K562 (cell line): ENCODE data around the gene PACSIN1. TPM values are rescaled to one million over a fixed set of nuclear protein-coding genes. Genes with fewer than 3 reads are reported as not detected.

Experiments used
- ARID4B ChIP-seq: sonication (generic); formaldehyde crosslinking; IDR thresholded peaks from 2 replicates; pipeline ENCODE4 v1.8.0; 2022; ENCODE audit warnings: mild to moderate bottlenecking, missing genetic modification reagents
- FOXA3 ChIP-seq, 2 experiments: fragments of 450-650 bp in 1 of 2; sonication (generic) in 1 of 2; formaldehyde crosslinking; IDR thresholded peaks in 1 of 2; conservative IDR thresholded peaks in 1 of 2; 2 replicates each; pipeline versions ENCODE4 v1.4.0 to v1.8.0; 2020 to 2022; ENCODE audit warnings: mild to moderate bottlenecking in 2 of 2, missing genetic modification reagents in 1 of 2
- HDAC1 ChIP-seq, 2 experiments: fragments of 450-650 bp; IDR thresholded peaks; 2 replicates each; pipeline ENCODE4 v1.6.1; 2016 to 2017; ENCODE audit warnings: inconsistent platforms in 1 of 2, mild to moderate bottlenecking in 1 of 2, moderate library complexity in 1 of 2
- JUND ChIP-seq, 2 experiments: IDR thresholded peaks; 2 replicates in 1 of 2; 3 replicates in 1 of 2; pipeline ENCODE4 v1.6.1; 2011; ENCODE audit warnings: borderline replicate concordance in 2 of 2, low read depth in 2 of 2, low read length in 2 of 2, improper control_type of control experiment in 1 of 2, missing biosample characterization in 1 of 2, missing genetic modification characterization in 1 of 2, missing genetic modification reagents in 1 of 2
- PCBP1 ChIP-seq: fragments of 200-400 bp; formaldehyde crosslinking; IDR thresholded peaks from 2 replicates; pipeline ENCODE4 v1.6.1; 2018; ENCODE audit warnings: mild to moderate bottlenecking, low read depth, low read length; ENCODE audit not compliant: poor library complexity, severe bottlenecking
- SNIP1 ChIP-seq: fragments of 450-650 bp; IDR thresholded peaks from 2 replicates; pipeline ENCODE4 v1.7.1; 2017; ENCODE audit warnings: low read depth, mild to moderate bottlenecking
- ZMIZ1 ChIP-seq, 2 experiments: fragments of 150-350 bp in 1 of 2; IDR thresholded peaks; 2 replicates each; pipeline ENCODE4 v1.6.1; 2012 to 2016; ENCODE audit warnings: low read depth in 2 of 2, low read length in 2 of 2, mild to moderate bottlenecking in 1 of 2, moderate library complexity in 1 of 2
- polyA plus RNA-seq, 8 experiments: library from polyadenylated mRNA; depleted of rRNA in 4 of 8; stranded (reverse) in 5 of 8; unstranded in 3 of 8; fragments of >200 nt; fragmentation: Nextera tagmentation in 2 of 8; fragmentation: Illumina TruSeq in 1 of 8; extraction: Ambion mirVana in 2 of 8; extraction: Trizol in 1 of 8; gene quantifications; 2 replicates each; pipeline versions ENCODE4 v1.2.1 to v1.2.3, GENCODE V29; 2011 to 2014; ENCODE audit warnings: inconsistent platforms in 1 of 8, missing spikeins in 1 of 8
- total RNA-seq, 7 experiments: library from RNA; depleted of rRNA in 6 of 7; stranded (reverse); fragments of >200 nt in 6 of 7; fragmentation: Illumina TruSeq in 2 of 7; extraction: Trizol in 2 of 7; gene quantifications; 2 replicates each; pipeline versions ENCODE4 v1.2.1 to v1.2.3, GENCODE V29; 2011 to 2021; ENCODE audit warnings: low replicate concordance in 1 of 7
- TF ChIP-seq, protein P1 (sequence below), 2 experiments: fragments of 450-650 bp; IDR thresholded peaks; 2 replicates each; pipeline ENCODE4 v1.6.1; 2016
- TF ChIP-seq, protein P2 (sequence below): sonication (generic); formaldehyde crosslinking; IDR thresholded peaks from 2 replicates; pipeline ENCODE4 v1.8.1; 2023; ENCODE audit warnings: mild to moderate bottlenecking, missing genetic modification reagents
- TF ChIP-seq, protein P3 (sequence below): fragments of 250-450 bp; sonication (Bioruptor Pico); IDR thresholded peaks from 2 replicates; pipeline ENCODE4 v1.5.0; 2021

PACSIN1 gene
- total and polyA plus RNA-seq, 9 of the 15 experiments (the other 6 are each of a cell fraction or from before 2014, with no cell fraction given) = 0.01 to 1.7 (median 0.45) TPM

DNA sequence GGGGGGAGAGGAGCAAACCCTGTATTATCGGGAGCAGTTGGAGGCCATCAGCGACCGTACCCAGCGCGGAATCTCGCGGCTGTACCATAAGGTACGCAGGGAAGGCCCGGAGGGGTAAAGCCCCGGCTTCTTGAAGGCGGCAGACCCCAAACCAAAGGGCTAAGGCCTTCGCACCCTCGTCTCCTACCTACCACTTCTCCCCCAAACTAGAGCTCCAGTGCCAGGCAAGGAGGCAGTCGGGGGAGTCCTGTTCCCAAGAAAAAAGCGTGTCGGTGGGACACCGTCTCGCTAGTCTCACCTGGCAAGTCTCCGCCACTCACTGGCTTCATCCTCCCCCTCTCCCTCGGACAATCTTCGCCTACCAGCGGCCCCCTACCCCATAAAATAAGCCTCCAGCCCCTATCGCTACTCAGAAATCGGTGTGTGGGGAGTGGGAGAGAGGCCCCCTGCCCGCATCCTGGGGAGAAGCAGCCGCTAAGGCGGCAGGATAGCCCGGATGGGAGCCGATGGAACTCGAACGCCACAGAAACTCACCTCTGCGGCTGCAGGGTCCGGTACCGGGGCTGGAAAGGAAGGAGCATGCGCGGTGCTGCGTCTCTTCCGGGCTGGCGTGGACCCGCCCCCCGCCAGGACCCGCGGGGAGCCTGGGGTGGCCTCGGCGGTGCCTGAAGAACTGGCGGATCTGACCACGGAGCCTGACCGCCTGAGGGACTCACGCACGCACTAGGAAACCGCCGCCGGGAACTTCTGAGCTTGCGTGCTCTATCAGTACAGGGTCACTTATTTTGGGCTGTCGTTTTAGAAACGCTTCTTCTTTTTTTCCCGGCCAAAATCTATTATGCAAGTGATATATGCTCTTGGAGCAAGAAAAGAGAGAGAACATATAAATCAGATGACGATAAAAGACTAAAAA is 40.1 kb upstream of the PACSIN1 start, which contains the start of gene RPS10 (continued):
- TF ChIP-seq, protein P1, sequence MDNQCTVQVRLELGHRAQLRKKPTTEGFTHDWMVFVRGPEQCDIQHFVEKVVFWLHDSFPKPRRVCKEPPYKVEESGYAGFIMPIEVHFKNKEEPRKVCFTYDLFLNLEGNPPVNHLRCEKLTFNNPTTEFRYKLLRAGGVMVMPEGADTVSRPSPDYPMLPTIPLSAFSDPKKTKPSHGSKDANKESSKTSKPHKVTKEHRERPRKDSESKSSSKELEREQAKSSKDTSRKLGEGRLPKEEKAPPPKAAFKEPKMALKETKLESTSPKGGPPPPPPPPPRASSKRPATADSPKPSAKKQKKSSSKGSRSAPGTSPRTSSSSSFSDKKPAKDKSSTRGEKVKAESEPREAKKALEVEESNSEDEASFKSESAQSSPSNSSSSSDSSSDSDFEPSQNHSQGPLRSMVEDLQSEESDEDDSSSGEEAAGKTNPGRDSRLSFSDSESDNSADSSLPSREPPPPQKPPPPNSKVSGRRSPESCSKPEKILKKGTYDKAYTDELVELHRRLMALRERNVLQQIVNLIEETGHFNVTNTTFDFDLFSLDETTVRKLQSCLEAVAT (IDR thresholded peaks at IDR 0.05) = peak; percentile 28 to 39; a peak in 1 of 4 replicates
- TF ChIP-seq, protein P2, sequence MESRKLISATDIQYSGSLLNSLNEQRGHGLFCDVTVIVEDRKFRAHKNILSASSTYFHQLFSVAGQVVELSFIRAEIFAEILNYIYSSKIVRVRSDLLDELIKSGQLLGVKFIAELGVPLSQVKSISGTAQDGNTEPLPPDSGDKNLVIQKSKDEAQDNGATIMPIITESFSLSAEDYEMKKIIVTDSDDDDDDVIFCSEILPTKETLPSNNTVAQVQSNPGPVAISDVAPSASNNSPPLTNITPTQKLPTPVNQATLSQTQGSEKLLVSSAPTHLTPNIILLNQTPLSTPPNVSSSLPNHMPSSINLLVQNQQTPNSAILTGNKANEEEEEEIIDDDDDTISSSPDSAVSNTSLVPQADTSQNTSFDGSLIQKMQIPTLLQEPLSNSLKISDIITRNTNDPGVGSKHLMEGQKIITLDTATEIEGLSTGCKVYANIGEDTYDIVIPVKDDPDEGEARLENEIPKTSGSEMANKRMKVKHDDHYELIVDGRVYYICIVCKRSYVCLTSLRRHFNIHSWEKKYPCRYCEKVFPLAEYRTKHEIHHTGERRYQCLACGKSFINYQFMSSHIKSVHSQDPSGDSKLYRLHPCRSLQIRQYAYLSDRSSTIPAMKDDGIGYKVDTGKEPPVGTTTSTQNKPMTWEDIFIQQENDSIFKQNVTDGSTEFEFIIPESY (CRISPR knock-in tag) = peak; percentile 75; the same call in 1 of the 2 replicates
- peak; percentile 94 for TF ChIP-seq ARID4B (CRISPR knock-in tag)
- TF ChIP-seq FOXA3 (CRISPR knock-in tag; conservative IDR thresholded peaks at IDR 0.05 in 1 of 2, IDR thresholded peaks at IDR 0.05 in 1 of 2) = peak in 1 of 2 experiments; percentile 38; a peak in 1 of 4 replicates
- TF ChIP-seq, protein P3, sequence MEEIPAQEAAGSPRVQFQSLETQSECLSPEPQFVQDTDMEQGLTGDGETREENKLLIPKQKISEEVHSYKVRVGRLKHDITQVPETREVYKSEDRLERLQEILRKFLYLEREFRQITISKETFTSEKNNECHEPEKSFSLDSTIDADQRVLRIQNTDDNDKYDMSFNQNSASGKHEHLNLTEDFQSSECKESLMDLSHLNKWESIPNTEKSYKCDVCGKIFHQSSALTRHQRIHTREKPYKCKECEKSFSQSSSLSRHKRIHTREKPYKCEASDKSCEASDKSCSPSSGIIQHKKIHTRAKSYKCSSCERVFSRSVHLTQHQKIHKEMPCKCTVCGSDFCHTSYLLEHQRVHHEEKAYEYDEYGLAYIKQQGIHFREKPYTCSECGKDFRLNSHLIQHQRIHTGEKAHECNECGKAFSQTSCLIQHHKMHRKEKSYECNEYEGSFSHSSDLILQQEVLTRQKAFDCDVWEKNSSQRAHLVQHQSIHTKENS = no peak
- peak; percentile 67 for TF ChIP-seq PCBP1
- peak; percentile 39 to 92; a peak in 2 of 4 replicates for TF ChIP-seq HDAC1 (IDR thresholded peaks at IDR 0.05)
- peak in 1 of 2 experiments; percentile 69; a peak in 2 of 4 replicates for TF ChIP-seq ZMIZ1 (IDR thresholded peaks at IDR 0.05; ENCODE audit: low read depth in 2 of 2, low read length in 2 of 2)
- no peak for TF ChIP-seq SNIP1
- TF ChIP-seq JUND (IDR thresholded peaks at IDR 0.05; ENCODE audit: borderline replicate concordance, low read depth, low read length) = 0 out of 2 replicates have a peak, but pooled peaks have one; percentile 35
- TF ChIP-seq JUND (tag; IDR thresholded peaks at IDR 0.05; ENCODE audit: borderline replicate concordance, low read depth, low read length) = no peak; the same call in 2 of the 3 replicates
